Liver (tissue), 9 donors: Measurements from ENCODE around the gene MFGE8. TPM values are rescaled to one million over a fixed set of nuclear protein-coding genes. Genes with fewer than 3 reads are reported as not detected.

Experiments
- DNase-seq: peaks from one replicate; pipeline ENCODE4 v3.0.0-alpha.2; 2017; ENCODE audit warnings: low spot score
- H3K27ac ChIP-seq, 2 donors: one replicate each; pipeline ENCODE4 v1.7.0; 2013; ENCODE audit warnings: inconsistent platforms in 2 of 2, low read length in 2 of 2, control low read depth in 1 of 2, low read depth in 1 of 2, mild to moderate bottlenecking in 1 of 2
- H3K27me3 ChIP-seq, 4 donors: one replicate each; pipeline versions ENCODE4 v1.6.1 to v1.7.0; 2013; ENCODE audit warnings: low read length in 3 of 4, inconsistent platforms in 1 of 4, mild to moderate bottlenecking in 1 of 4, moderate library complexity in 1 of 4; ENCODE audit not compliant: control insufficient read depth in 4 of 4, insufficient read depth in 4 of 4
- H3K36me3 ChIP-seq, 4 donors: one replicate each; pipeline versions ENCODE4 v1.6.1 to v1.7.0; 2013; ENCODE audit warnings: low read length in 3 of 4, mild to moderate bottlenecking in 3 of 4, low read depth in 1 of 4, moderate library complexity in 1 of 4; ENCODE audit not compliant: control insufficient read depth in 4 of 4, insufficient read depth in 3 of 4
- H3K4me1 ChIP-seq, 4 donors: one replicate each; pipeline versions ENCODE4 v1.6.1 to v1.7.0; 2013; ENCODE audit warnings: low read length in 3 of 4, mild to moderate bottlenecking in 3 of 4, moderate library complexity in 1 of 4; ENCODE audit not compliant: control insufficient read depth in 4 of 4, insufficient read depth in 4 of 4
- H3K4me3 ChIP-seq, 3 donors: one replicate each; pipeline versions ENCODE4 v1.6.1 to v1.7.0; 2013; ENCODE audit warnings: low read length in 3 of 3, control low read depth in 1 of 3, low read depth in 1 of 3, mild to moderate bottlenecking in 1 of 3
- H3K9ac ChIP-seq, 2 donors: one replicate each; pipeline ENCODE4 v1.7.0; 2013; ENCODE audit warnings: low read length in 2 of 2, mild to moderate bottlenecking in 2 of 2, moderate library complexity in 2 of 2, control low read depth in 1 of 2, low read depth in 1 of 2
- H3K9me3 ChIP-seq, 4 donors: one replicate each; pipeline versions ENCODE4 v1.6.1 to v1.7.0; 2013; ENCODE audit warnings: low read length in 3 of 4; ENCODE audit not compliant: control insufficient read depth in 4 of 4
- ATF3 ChIP-seq: IDR thresholded peaks from 2 replicates; pipeline ENCODE4 v1.6.1; 2016; ENCODE audit warnings: antibody characterized with exemption
- CTCF ChIP-seq: fragments of 150-350 bp; IDR thresholded peaks from 2 replicates; pipeline ENCODE4 v1.5.1; 2017; ENCODE audit warnings: improper control_type of control experiment, low read depth, low read length; ENCODE audit not compliant: missing input control
- FOXA2 ChIP-seq: IDR thresholded peaks from 2 replicates; pipeline ENCODE4 v1.6.1; 2016; ENCODE audit warnings: antibody characterized with exemption
- GABPA ChIP-seq, 2 donors: IDR thresholded peaks in 1 of 2; conservative IDR thresholded peaks in 1 of 2; 2 replicates each; pipeline ENCODE4 v1.6.1; 2016; ENCODE audit warnings: antibody characterized with exemption in 2 of 2, mild to moderate bottlenecking in 1 of 2, moderate library complexity in 1 of 2
- HNF4A ChIP-seq, 2 donors: conservative IDR thresholded peaks; 2 replicates each; pipeline ENCODE4 v1.6.1; 2016; ENCODE audit warnings: antibody characterized with exemption in 2 of 2, mild to moderate bottlenecking in 2 of 2
- HNF4G ChIP-seq: IDR thresholded peaks from 2 replicates; pipeline ENCODE4 v1.6.1; 2016; ENCODE audit warnings: antibody characterized with exemption
- JUND ChIP-seq, 2 donors: IDR thresholded peaks; 2 replicates each; pipeline ENCODE4 v1.6.1; 2016; ENCODE audit warnings: antibody characterized with exemption in 2 of 2
- MAX ChIP-seq: IDR thresholded peaks from 2 replicates; pipeline ENCODE4 v1.6.1; 2016; ENCODE audit warnings: antibody characterized with exemption
- NR2F2 ChIP-seq: IDR thresholded peaks from 2 replicates; pipeline ENCODE4 v1.6.1; 2016; ENCODE audit warnings: antibody characterized with exemption
- RAD21 ChIP-seq, 2 donors: IDR thresholded peaks; 2 replicates each; pipeline ENCODE4 v1.6.1; 2016; ENCODE audit warnings: antibody characterized with exemption in 2 of 2, mild to moderate bottlenecking in 2 of 2
- REST ChIP-seq: IDR thresholded peaks from 2 replicates; pipeline ENCODE4 v1.6.1; 2016; ENCODE audit warnings: antibody characterized with exemption, mild to moderate bottlenecking
- TAF1 ChIP-seq: conservative IDR thresholded peaks from 2 replicates; pipeline ENCODE4 v1.6.1; 2016; ENCODE audit warnings: antibody characterized with exemption, mild to moderate bottlenecking
- YY1 ChIP-seq: IDR thresholded peaks from 2 replicates; pipeline ENCODE4 v1.6.1; 2016; ENCODE audit warnings: antibody characterized with exemption, mild to moderate bottlenecking
- ZBTB33 ChIP-seq: IDR thresholded peaks from 2 replicates; pipeline ENCODE4 v1.6.1; 2016; ENCODE audit warnings: antibody characterized with exemption
- WGBS: extraction: QIAGEN DNeasy Blood & Tissue Kit; methylation state at CpG from one replicate; pipeline ENCODE4 v1.1.7; 2013; 5-methylcytosine and 5-hydroxymethylcytosine counted together
- polyA plus RNA-seq, 2 donors: library from polyadenylated mRNA; stranded (reverse) in 1 of 2; unstranded in 1 of 2; fragments of 200-250 nt in 1 of 2; fragments of >200 nt in 1 of 2; fragmentation: Nextera tagmentation in 1 of 2; extraction: Ambion mirVana in 1 of 2; gene quantifications; one replicate each; pipeline versions ENCODE4 v1.2.1 to v1.2.3, GENCODE V29; 2013 to 2015
- total RNA-seq, 2 donors: library from RNA; depleted of rRNA; stranded (reverse); fragments of >200 nt; gene quantifications; one replicate each; pipeline ENCODE4 v1.2.3, GENCODE V29; 2014
- donor health status: healthy.
- donor health status: healthy.
- donor health status: healthy.
- donor health status: healthy.
- donor health status: healthy.

MFGE8 gene
- total and polyA plus RNA-seq, 4 donors, result 6.6 to 14.8 (median 12.8) TPM

GRCh38 chr15:88877906-88878305 is 35.3 kb downstream of the MFGE8 start:
- no peaks in the 10 kb centered on the region for H3K4me1 ChIP-seq
- WGBS, result 91% methylated on average over 22 of the region's 22 CpGs
- H3K4me3 ChIP-seq, result no peak overlapping the region
- TF ChIP-seq NR2F2 (no peak), ATF3 (no peak), YY1 (no peak), CTCF (no peak), FOXA2 (no peak), HNF4G (no peak), REST (no peak), HNF4A (conservative IDR thresholded peaks at IDR 0.05) (no peak), MAX (no peak), JUND (IDR thresholded peaks at IDR 0.05) (no peak), GABPA (IDR thresholded peaks at IDR 0.05 in 1 of 2, conservative IDR thresholded peaks at IDR 0.05 in 1 of 2) (no peak), ZBTB33 (no peak), RAD21 (IDR thresholded peaks at IDR 0.05) (no peak)
- H3K27me3 ChIP-seq, result peaks cover 0 to under 1% (median 0%) of the 10 kb centered on the region in 4 donors
- DNase-seq, result no peak
- H3K36me3 ChIP-seq, result no peaks in the 10 kb centered on the region
- no peak overlapping the region for H3K9ac ChIP-seq
- no peak overlapping the region for H3K27ac ChIP-seq
- no peaks in the 10 kb centered on the region for H3K9me3 ChIP-seq

GRCh38 chr15:88877415-88877814 is 35.8 kb downstream of the MFGE8 start:
- peaks cover 0 to 3% (median 0%) of the 10 kb centered on the region in 4 donors for H3K27me3 ChIP-seq
- no peak for DNase-seq
- WGBS, result 92% methylated on average over 11 of the region's 11 CpGs

More at GRCh38 chr15:88877415-88877814, 35.8 kb downstream of the MFGE8 start:
- Histone ChIP-seq H3K9ac (no peak overlapping the region), H3K4me1 (no peaks in the 10 kb centered on the region), H3K36me3 (no peaks in the 10 kb centered on the region), H3K4me3 (no peak overlapping the region), H3K27ac (no peak overlapping the region), H3K9me3 (no peaks in the 10 kb centered on the region)
- TF ChIP-seq JUND (IDR thresholded peaks at IDR 0.05), result no peak
- TF ChIP-seq CTCF, result no peak
- TF ChIP-seq TAF1, result no peak
- no peak for TF ChIP-seq MAX
